Parathyroid adenoma (tissue), 2 donors: ENCODE results near the gene FAM227B.

Source experiments
- H2AFZ ChIP-seq: fragments of 300-600 bp; sonication (generic); one replicate; pipeline ENCODE4 v1.7.0; 2017; ENCODE audit warnings: antibody characterized with exemption, mild to moderate bottlenecking
- H3K27ac ChIP-seq: fragments of 300-600 bp; sonication (generic); one replicate; pipeline ENCODE4 v1.7.0; 2017
- H3K27me3 ChIP-seq: fragments of 300-600 bp; sonication (generic); one replicate; pipeline ENCODE4 v1.7.0; 2017; ENCODE audit warnings: low read length; ENCODE audit not compliant: control insufficient read depth, insufficient read depth
- H3K36me3 ChIP-seq: fragments of 300-600 bp; sonication (generic); one replicate; pipeline ENCODE4 v1.7.0; 2017; ENCODE audit warnings: low read length; ENCODE audit not compliant: control insufficient read depth, insufficient read depth
- H3K4me1 ChIP-seq: fragments of 300-600 bp; sonication (generic); one replicate; pipeline ENCODE4 v1.7.0; 2017; ENCODE audit warnings: control low read depth
- H3K4me2 ChIP-seq: fragments of 300-600 bp; sonication (generic); one replicate; pipeline ENCODE4 v1.7.0; 2017; ENCODE audit warnings: low read length
- H3K4me3 ChIP-seq: fragments of 300-600 bp; sonication (generic); one replicate; pipeline ENCODE4 v1.7.0; 2017; ENCODE audit warnings: low read depth, low read length
- H3K79me2 ChIP-seq: fragments of 300-600 bp; sonication (generic); one replicate; pipeline ENCODE4 v1.7.0; 2017; ENCODE audit warnings: control low read depth
- H3K9ac ChIP-seq: fragments of 300-600 bp; sonication (generic); one replicate; pipeline ENCODE4 v1.7.0; 2017; ENCODE audit warnings: mild to moderate bottlenecking
- H3K9me3 ChIP-seq: fragments of 300-600 bp; sonication (generic); one replicate; pipeline ENCODE4 v1.7.0; 2017; ENCODE audit warnings: low read length; ENCODE audit not compliant: control insufficient read depth
- TF ChIP-seq, protein P1 (sequence below): fragments of 300-600 bp; sonication (generic); IDR thresholded peaks from one replicate; pipeline ENCODE4 v1.7.0; 2017; ENCODE audit warnings: antibody characterized with exemption, mild to moderate bottlenecking
- donor health status: primary hyperparathyroidism.

FAM227B gene

GRCh38 chr15:49430046-49430445 lies 190.6 kb downstream of the FAM227B start:
- TF ChIP-seq, protein P1, sequence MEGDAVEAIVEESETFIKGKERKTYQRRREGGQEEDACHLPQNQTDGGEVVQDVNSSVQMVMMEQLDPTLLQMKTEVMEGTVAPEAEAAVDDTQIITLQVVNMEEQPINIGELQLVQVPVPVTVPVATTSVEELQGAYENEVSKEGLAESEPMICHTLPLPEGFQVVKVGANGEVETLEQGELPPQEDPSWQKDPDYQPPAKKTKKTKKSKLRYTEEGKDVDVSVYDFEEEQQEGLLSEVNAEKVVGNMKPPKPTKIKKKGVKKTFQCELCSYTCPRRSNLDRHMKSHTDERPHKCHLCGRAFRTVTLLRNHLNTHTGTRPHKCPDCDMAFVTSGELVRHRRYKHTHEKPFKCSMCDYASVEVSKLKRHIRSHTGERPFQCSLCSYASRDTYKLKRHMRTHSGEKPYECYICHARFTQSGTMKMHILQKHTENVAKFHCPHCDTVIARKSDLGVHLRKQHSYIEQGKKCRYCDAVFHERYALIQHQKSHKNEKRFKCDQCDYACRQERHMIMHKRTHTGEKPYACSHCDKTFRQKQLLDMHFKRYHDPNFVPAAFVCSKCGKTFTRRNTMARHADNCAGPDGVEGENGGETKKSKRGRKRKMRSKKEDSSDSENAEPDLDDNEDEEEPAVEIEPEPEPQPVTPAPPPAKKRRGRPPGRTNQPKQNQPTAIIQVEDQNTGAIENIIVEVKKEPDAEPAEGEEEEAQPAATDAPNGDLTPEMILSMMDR: no peak
- Histone ChIP-seq H3K4me3 (no peak overlapping the region), H3K79me2 (no peaks in the 10 kb centered on the region), H2AFZ (no peak overlapping the region), H3K27ac (no peak overlapping the region), H3K9me3 (no peaks in the 10 kb centered on the region), H3K4me1 (no peaks in the 10 kb centered on the region), H3K9ac (no peak overlapping the region), H3K36me3 (no peaks in the 10 kb centered on the region), H3K27me3 (no peaks in the 10 kb centered on the region), H3K4me2 (no peak overlapping the region)

- H3K9ac ChIP-seq: no peak overlapping the region
- H3K9me3 ChIP-seq: no peaks in the 10 kb centered on the region
- H2AFZ ChIP-seq: no peak overlapping the region
- H3K79me2 ChIP-seq: no peaks in the 10 kb centered on the region
- H3K27ac ChIP-seq: no peak overlapping the region
- H3K4me1 ChIP-seq: no peaks in the 10 kb centered on the region
- no peaks in the 10 kb centered on the region for H3K27me3 ChIP-seq
- TF ChIP-seq, protein P1: no peak
- H3K4me3 ChIP-seq: no peak overlapping the region
- H3K4me2 ChIP-seq: no peak overlapping the region
- no peaks in the 10 kb centered on the region for H3K36me3 ChIP-seq
These were observed 192.1 kb downstream of the FAM227B start for GRCh38 chr15:49428409-49429095.

- Histone ChIP-seq H2AFZ (no peak overlapping the region), H3K9me3 (no peaks in the 10 kb centered on the region), H3K27ac (no peak overlapping the region), H3K4me1 (no peaks in the 10 kb centered on the region), H3K36me3 (no peaks in the 10 kb centered on the region), H3K4me2 (no peak overlapping the region), H3K79me2 (no peaks in the 10 kb centered on the region), H3K27me3 (no peaks in the 10 kb centered on the region), H3K9ac (no peak overlapping the region), H3K4me3 (no peak overlapping the region)
- TF ChIP-seq, protein P1: no peak
These were observed 193.2 kb downstream of the FAM227B start for GRCh38 chr15:49427372-49427771.

GRCh38 chr15:49424954-49425353 lies 195.7 kb downstream of the FAM227B start:
- H3K9me3 ChIP-seq: no peaks in the 10 kb centered on the region
- TF ChIP-seq, protein P1: no peak
- no peaks in the 10 kb centered on the region for H3K79me2 ChIP-seq
- H3K9ac ChIP-seq: no peak overlapping the region
- H3K27ac ChIP-seq: no peak overlapping the region
- H3K4me1 ChIP-seq: no peaks in the 10 kb centered on the region
- no peak overlapping the region for H2AFZ ChIP-seq
- H3K4me2 ChIP-seq: no peak overlapping the region
- no peaks in the 10 kb centered on the region for H3K27me3 ChIP-seq
- no peaks in the 10 kb centered on the region for H3K36me3 ChIP-seq
- H3K4me3 ChIP-seq: no peak overlapping the region
